HG03066 (cell line): Measurements from ENCODE around the gene NAT9.

ENCODE experiments used
- ATAC-seq: cut with Tn5 transposase; IDR thresholded peaks from one replicate; pipeline ENCODE4 v1.9.1; 2021; ENCODE audit warnings: low read depth; ENCODE audit not compliant: unreplicated experiment

The NAT9 gene, protein sequence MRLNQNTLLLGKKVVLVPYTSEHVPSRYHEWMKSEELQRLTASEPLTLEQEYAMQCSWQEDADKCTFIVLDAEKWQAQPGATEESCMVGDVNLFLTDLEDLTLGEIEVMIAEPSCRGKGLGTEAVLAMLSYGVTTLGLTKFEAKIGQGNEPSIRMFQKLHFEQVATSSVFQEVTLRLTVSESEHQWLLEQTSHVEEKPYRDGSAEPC

DNA sequence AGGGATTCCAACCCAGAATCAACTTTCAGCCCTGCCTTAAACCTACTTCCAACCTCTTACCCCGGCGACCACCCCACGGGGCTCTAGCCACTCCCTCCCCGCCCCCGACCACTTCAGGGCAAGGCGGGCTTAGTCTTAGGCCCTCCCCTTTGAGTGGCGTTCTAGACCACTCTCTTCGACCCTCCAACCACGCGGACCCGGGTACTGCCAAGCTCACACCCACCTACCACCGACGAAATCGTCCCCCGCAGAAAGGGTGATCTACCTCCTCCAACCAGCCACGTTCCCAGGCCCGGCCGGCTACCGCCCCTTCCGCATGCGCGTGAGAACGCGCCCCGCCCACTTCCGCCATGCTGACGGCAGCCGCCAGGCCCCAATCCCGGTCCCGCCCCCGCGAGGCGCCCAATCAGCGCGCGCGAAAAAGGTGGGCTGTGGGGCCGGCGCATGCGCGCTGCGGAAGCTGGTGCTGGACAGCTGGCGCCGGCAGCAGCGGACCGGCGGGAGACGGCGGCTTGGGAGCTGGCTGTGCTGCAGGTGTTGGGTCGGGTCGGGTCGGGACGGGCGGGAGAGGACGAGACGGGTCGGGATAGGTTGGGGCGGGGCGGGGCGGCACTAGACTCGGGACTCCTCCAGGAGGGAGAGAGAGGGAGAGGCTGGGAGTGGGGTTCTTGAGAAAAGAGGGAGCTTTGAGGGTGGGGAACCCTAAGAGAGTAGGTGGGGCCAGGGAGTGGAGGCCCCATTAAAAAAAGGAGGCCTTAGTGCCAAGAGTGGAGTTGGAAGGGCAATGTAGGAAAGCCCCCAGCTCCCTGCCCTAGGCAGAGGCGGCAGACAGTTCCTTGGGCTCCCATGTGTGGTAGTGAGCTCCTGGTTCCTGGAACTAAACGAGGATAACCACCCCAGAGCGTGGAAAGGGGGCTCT lies at the start of gene NAT9:
NAT9 (minus strand) TSS at position 302 of the 919 bp plus-strand sequence. CDS start 647 bp downstream, outside the sequence.
- peak; percentile 61 for ATAC-seq

GRCh38 chr17:74824961-74825627 lies 48.9 kb upstream of the NAT9 start:
- no peak for ATAC-seq

GRCh38 chr17:74822939-74823367 lies 46.8 kb upstream of the NAT9 start:
- no peak for ATAC-seq

GRCh38 chr17:74822335-74822938 lies 46.3 kb upstream of the NAT9 start:
- no peak for ATAC-seq

DNA sequence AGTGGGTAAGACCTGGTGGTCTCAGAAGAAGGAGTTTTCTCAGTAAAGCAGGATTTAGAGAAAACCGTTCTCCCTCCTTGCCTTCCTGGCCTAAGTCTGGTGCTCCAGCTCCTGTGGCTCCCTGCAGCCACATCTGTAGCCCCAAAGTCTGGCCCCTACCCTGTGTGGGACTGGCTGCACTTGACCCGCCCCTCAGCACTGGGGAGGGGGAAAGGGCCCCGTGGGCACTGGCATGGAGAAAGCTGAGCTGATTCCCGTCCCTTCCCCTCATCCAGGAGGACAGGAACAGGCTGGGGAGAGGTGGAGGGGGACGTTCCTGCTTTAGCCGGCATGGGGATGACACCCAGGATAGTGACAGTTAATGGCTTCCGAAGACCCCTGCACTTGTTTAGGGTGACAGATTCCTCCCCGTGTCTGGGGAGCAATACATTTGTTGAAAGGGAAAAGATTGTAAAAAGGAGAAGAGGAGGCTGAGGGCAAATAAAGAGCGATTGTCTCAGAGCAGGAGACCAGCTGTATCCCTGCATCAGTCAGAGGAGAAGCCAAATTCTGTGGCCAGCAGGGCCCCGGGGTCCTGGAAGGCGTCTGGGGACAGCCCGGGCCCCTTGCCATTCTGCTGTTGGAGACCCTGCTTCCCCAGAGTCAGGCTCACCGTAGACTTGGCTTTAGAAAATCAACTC lies 45.6 kb upstream of the NAT9 start:
- no peak for ATAC-seq

DNA sequence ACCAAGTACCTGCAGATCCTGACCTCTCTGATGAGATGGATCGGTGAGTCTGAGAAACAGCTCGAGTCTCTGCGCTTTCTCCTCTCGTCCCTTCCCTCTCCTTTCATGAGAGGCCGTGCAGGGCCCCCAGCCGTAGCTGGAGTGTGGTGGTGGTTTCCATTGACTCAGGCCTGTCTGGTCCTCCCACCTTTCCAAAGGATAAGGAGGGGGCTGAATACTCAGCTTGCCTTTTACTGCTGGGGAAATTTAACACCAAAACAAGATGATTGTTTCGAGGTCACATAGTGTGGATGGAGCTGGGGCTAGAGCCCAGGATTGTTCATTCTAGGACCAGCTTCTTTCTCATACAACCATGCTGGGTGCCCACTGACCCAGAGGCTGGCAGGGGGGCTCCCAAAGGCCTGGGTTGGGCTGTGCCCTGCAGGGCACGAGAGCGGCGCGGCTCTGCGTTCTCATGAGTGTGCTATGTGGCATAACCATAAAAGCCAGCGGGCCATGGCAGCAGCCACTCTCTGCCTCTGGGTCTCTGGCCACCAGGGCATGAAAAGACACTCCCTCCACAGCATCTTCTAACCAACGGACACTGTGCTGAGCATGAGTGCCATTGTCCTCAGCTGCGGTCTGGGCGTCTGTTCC lies 43.8 kb upstream of the NAT9 start:
- no peak for ATAC-seq

DNA sequence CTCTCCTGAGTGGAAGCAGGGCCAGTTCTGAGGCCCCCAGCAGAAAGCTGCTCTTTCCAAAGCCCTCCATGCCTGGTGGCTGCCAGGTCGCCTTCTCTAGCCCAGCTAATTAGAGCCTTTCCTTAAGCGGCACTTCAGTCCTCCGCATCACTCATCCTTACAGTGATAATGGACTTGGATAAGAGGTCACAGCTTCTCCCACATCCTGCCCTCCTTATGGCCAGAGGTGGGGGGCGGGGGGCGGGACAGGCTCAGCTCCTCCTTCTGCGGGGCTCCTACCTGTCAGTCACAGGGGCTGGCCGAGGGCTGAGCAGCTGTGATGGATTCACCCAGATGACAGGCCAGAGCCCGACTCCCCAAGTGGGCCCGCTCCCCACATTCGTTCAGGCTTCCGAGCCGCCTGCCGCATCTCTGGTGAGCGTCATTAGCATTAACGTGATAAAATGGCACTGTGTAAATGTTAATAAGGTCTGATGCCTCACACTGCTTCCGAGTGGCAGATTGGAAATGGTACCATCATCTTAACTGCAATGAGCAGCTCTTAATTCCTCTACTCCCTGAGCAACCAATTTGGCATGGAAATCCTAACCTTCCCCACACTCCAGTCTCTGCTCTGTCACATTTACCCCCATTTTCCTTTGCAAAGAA lies 42.3 kb upstream of the NAT9 start:
- no peak for ATAC-seq

- no peak for ATAC-seq
Observed at GRCh38 chr17:74816905-74817620, 40.9 kb upstream of the NAT9 start.

DNA sequence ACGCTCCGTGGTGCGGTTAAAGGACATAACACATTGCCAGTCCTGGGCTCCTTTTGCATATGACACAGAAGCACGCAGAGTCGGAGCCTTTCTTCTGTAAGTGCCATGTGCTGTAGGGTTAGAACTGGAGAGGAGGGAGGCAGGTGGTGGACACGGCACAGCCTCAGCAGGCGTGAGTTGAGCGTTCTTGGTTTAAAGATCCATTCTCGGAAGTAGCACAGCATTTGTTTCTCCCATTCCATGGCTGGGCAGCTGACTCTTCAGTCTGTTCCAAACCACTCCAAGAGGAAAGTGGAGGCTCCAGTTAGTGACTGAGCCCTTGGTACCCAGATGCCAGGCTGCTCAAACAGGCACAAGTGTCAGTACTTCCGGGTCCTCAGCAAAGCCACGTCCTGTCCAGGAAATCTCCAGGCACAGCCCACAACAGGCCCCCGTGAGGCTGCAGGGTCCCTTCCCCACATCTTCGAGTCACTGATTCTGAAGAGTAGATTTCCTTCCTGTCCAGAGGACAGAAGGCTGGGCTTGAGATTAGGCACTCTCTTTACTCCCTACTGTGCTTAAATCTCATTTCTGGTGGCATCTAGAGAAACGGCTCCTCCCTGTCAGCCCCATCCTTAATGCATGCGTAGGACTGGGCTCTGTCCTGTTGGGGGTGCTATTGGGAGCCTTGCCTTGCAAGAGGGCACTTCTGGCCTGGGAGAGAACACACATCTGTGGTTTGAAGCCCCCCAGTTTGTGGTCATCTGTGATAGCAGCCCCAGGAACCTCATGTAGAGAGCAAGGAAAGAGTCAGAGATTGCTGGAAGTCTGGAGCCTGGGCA lies 39.6 kb upstream of the NAT9 start:
- ATAC-seq = no peak

DNA sequence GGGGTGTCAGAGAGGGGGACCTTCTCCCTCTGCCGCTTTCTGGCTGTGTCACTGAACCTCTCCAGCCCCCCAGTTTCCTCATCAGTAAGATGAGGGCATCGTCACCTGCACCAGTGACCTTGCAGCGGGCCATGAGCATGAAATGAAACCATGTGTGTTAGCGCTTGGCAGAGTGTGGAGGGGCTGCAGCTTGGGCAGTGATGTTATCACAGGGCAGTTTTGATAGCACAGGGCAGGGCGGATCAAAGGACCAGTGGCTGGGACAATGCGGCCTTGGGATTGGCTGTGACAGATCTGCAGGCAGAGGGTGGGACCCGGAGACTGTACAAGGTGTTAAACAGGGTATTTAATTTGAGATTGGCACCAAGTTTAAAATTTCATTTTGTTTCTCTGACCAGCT lies 38.9 kb upstream of the NAT9 start:
- no peak for ATAC-seq

GRCh38 chr17:74814453-74814852 lies 38.3 kb upstream of the NAT9 start:
- no peak for ATAC-seq

- ATAC-seq = no peak
Observed at GRCh38 chr17:74812109-74813009, 36.2 kb upstream of the NAT9 start.

DNA sequence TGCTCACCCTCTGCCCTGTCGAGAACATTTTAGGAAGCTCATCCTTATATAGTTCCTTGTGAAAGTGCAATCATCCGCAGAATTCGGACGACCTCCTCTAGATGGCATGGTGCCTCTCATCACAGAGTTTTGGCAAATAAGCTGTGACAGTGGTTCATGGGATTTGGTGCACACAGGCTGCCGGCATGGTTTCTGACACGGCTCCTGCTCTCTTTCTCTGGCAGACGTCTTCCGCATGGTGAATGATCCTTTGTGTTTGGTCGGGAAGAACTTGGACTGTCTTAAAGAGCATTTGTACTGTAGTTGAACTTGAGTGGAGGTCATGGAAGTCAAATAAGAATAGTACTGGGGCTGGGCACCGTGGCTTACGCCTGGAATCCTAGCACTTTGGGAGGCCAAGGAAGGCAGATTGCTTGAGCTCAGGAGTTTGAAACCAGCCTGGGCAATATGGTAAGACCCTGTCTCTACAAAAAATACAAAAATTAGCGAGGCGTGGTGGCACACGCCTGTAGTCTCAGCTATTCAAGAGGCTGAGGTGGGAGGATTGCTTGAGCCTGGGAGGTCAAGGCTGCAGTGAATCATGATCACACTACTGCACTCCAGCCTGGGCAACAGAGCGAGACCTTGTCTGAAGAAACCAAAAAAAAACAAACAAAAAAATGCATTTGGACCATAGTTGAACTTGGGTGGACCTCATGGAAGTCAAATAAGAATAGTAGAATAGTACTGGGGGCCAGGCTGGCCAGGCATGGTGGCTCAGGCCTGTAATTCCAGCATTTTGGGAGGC lies 34.7 kb upstream of the NAT9 start:
- ATAC-seq = no peak

GRCh38 chr17:74808714-74809430 lies 32.7 kb upstream of the NAT9 start:
- ATAC-seq = no peak

DNA sequence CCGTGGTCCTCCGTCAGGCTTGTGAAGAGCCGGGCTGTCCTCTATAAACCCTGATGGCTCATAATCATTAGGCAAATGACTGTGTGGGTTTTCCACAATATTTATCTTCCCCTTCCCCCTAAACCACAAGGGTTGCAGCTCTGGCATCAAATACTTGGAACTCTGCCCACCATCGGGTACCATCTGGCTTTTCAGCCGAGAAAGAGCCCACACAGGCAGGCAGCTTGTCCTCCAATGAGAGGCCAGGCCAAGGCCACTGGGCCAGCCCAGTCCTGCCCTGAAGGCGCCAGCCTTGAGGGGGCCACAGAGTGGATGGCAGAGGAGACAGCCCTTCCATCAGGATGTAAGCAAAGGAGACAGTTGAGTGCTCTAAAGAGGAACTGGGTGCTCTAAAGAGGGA lies 31.8 kb upstream of the NAT9 start:
- no peak for ATAC-seq

DNA sequence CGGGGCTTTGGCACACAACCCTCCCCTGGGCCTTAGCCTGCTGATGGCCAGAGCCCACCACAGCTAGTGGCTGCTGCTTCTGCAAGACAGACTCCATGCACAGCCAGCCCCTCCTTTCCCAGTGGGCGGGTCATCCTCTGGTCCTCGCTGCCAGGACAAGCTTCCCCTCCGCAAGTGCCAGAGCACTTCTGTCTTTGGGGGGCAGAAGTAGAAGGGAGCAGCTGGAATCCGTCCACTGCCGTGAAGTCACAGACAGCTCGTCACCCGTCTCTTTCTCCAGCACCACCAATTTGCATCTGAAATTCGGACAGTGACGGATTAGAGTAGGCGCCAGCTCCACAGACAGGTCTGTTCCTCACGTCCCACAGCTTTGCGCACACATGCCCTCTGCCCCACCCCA lies 31.3 kb upstream of the NAT9 start:
- no peak for ATAC-seq
